COLO668 (cell line): ENCODE data around the gene KIF26A.

Experiments
- DNase-seq: peaks from one replicate; lab custom pipeline; 2025; ENCODE audit not compliant: unreplicated experiment; lab: John Stamatoyannopoulos, UW

Gene KIF26A

GRCh38 chr14:104129556-104129955, 8.8 kb upstream of the KIF26A start:
- no peak for DNase-seq

GRCh38 chr14:104130974-104131651, 7.3 kb upstream of the KIF26A start:
- peak; percentile 44 for DNase-seq

GRCh38 chr14:104131968-104132732, 6.2 kb upstream of the KIF26A start:
- no peak for DNase-seq

- DNase-seq, result no peak
Observed at GRCh38 chr14:104132981-104133380, 5.4 kb upstream of the KIF26A start.

GRCh38 chr14:104133496-104133895, 4.9 kb upstream of the KIF26A start:
- DNase-seq, result no peak

- no peak for DNase-seq
Observed at GRCh38 chr14:104134061-104134965, 4.1 kb upstream of the KIF26A start.

- DNase-seq, result no peak
Observed at GRCh38 chr14:104135121-104135903, 3.1 kb upstream of the KIF26A start.

- DNase-seq, result no peak
Observed at GRCh38 chr14:104135904-104136471, 2.4 kb upstream of the KIF26A start.

- no peak for DNase-seq
Observed at GRCh38 chr14:104136472-104137296, 1.7 kb upstream of the KIF26A start.

GRCh38 chr14:104137297-104138097, 890 bp upstream of the KIF26A start:
- DNase-seq, result peak; percentile 59

GRCh38 chr14:104138718-104139459, 502 bp downstream of the KIF26A start:
- no peak for DNase-seq

GRCh38 chr14:104139460-104140212, 1.2 kb downstream of the KIF26A start:
- DNase-seq, result no peak

GRCh38 chr14:104140213-104140462, 1.8 kb downstream of the KIF26A start:
- DNase-seq, result no peak

GRCh38 chr14:104140463-104141331, 2.3 kb downstream of the KIF26A start:
- no peak for DNase-seq

GRCh38 chr14:104141621-104142091, 3.3 kb downstream of the KIF26A start:
- DNase-seq, result no peak

- DNase-seq, result no peak
Observed at GRCh38 chr14:104142136-104142945, 4.0 kb downstream of the KIF26A start.
